BLaER1 treated with 17β-estradiol and CSF1 and Interleukin-3, amounts not matched to agents 10 nM and 100 nM (cell line): ENCODE results near the gene TIMM10B.

Source experiments
- H3K27ac ChIP-seq, 11 experiments: shearing (Covaris generic); formaldehyde crosslinking; 2 replicates each; pipeline ENCODE4 v1.8.1; 2022
- H3K27me3 ChIP-seq, 11 experiments: shearing (Covaris generic); formaldehyde crosslinking; 2 replicates each; pipeline ENCODE4 v1.8.1; 2022
- H3K36me3 ChIP-seq, 11 experiments: shearing (Covaris generic); formaldehyde crosslinking; 2 replicates each; pipeline ENCODE4 v1.8.1; 2022
- H3K4me1 ChIP-seq, 10 experiments: shearing (Covaris generic); formaldehyde crosslinking; 2 replicates each; pipeline ENCODE4 v1.8.1; 2022
- H3K4me2 ChIP-seq, 11 experiments: shearing (Covaris generic); formaldehyde crosslinking; 2 replicates each; pipeline ENCODE4 v1.8.1; 2022
- H3K4me3 ChIP-seq, 10 experiments: shearing (Covaris generic); formaldehyde crosslinking; 2 replicates each; pipeline ENCODE4 v1.8.1; 2022
- H3K9ac ChIP-seq, 11 experiments: shearing (Covaris generic); formaldehyde crosslinking; 2 replicates each; pipeline ENCODE4 v1.8.1; 2022
- H3K9me3 ChIP-seq, 11 experiments: shearing (Covaris generic); formaldehyde crosslinking; replicated peaks in 1 of 11; 2 replicates each; pipeline ENCODE4 v1.8.1; 2022
- H4K20me1 ChIP-seq, 11 experiments: shearing (Covaris generic); formaldehyde crosslinking; 2 replicates each; pipeline ENCODE4 v1.8.1; 2022
- Cebpa-rat ChIP-seq, 11 experiments: shearing (Covaris generic); IDR thresholded peaks; 2 replicates each; pipeline ENCODE4 v1.8.1; 2022

Gene TIMM10B

DNA sequence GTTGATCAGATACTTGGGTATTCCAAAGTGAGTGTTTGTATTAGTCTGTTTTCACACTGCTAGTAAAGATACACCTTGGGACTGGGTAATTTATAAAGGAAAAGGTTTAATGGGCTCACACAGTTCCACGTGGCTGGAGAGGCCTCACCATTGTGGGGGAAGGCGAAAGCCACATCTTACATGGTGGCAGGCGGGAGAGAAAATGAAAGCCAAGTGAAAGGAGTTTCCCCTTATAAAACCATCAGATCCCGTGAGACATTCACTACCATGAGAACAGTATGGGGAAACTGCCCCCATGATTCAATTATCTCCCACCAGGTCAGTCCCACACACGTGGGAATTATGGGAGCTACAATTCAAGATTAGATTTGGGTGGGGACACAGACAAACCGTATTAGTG lies 7.0 kb downstream of the TIMM10B start:
- Histone ChIP-seq H3K4me2 (no peak overlapping the region), H3K4me3 (no peak overlapping the region), H3K27ac (no peak overlapping the region), H3K27me3 (no peaks in the 10 kb centered on the region), H3K9ac (no peak overlapping the region), H3K4me1 (peaks cover 0 to 12% (median 1%) of the 10 kb centered on the region in 10 experiments; a peak in 9 of 20 replicates), H3K9me3 (no peaks in the 10 kb centered on the region), H3K36me3 (peaks cover 81 to 100% (median 92%) of the 10 kb centered on the region in 11 experiments), H4K20me1 (peaks cover 0 to 57% (median 13%) of the 10 kb centered on the region in 11 experiments; a peak in 10 of 22 replicates)
- no peak for TF ChIP-seq Cebpa-rat (IDR thresholded peaks at IDR 0.05)

DNA sequence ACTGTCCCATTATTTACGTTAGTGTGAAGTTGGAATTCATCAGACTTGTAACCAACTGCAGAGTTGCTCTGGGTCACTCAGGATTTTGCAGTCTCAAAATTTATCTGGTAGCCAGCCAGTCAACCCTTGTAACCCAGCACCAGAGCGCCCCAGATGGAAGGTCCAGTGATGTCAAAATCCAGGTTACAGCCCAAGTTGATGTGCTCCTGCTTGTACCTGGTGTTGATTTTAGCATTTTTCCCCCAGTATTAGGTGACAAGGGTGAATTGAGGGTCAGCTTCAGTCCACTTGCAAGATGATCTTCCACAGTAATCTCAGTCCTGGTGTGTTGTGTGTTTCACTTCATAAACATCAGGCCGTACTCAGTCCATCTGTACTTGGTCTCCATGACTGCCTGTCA lies 7.5 kb downstream of the TIMM10B start:
- Histone ChIP-seq H3K36me3 (peaks cover 81 to 100% (median 92%) of the 10 kb centered on the region in 11 experiments), H3K9me3 (no peaks in the 10 kb centered on the region), H3K4me3 (no peak overlapping the region), H3K27ac (no peak overlapping the region), H4K20me1 (peaks cover 0 to 56% (median 14%) of the 10 kb centered on the region in 11 experiments; a peak in 10 of 22 replicates), H3K9ac (no peak overlapping the region), H3K4me2 (no peak overlapping the region), H3K27me3 (no peaks in the 10 kb centered on the region), H3K4me1 (peaks cover 0 to 10% (median 0%) of the 10 kb centered on the region in 10 experiments; a peak in 3 of 20 replicates)
- no peak for TF ChIP-seq Cebpa-rat (IDR thresholded peaks at IDR 0.05)

GRCh38 chr11:6489306-6489705 lies 8.0 kb downstream of the TIMM10B start:
- Histone ChIP-seq H3K27me3 (no peaks in the 10 kb centered on the region), H3K4me1 (peaks cover 0 to 10% (median 0%) of the 10 kb centered on the region in 10 experiments; a peak in 1 of 20 replicates), H3K27ac (no peak overlapping the region), H3K9ac (no peak overlapping the region), H3K9me3 (no peaks in the 10 kb centered on the region), H3K4me3 (no peak overlapping the region), H3K36me3 (peaks cover 81 to 100% (median 92%) of the 10 kb centered on the region in 11 experiments), H4K20me1 (peaks cover 0 to 56% (median 9%) of the 10 kb centered on the region in 11 experiments; a peak in 10 of 22 replicates), H3K4me2 (no peak overlapping the region)
- no peak for TF ChIP-seq Cebpa-rat (IDR thresholded peaks at IDR 0.05)

DNA sequence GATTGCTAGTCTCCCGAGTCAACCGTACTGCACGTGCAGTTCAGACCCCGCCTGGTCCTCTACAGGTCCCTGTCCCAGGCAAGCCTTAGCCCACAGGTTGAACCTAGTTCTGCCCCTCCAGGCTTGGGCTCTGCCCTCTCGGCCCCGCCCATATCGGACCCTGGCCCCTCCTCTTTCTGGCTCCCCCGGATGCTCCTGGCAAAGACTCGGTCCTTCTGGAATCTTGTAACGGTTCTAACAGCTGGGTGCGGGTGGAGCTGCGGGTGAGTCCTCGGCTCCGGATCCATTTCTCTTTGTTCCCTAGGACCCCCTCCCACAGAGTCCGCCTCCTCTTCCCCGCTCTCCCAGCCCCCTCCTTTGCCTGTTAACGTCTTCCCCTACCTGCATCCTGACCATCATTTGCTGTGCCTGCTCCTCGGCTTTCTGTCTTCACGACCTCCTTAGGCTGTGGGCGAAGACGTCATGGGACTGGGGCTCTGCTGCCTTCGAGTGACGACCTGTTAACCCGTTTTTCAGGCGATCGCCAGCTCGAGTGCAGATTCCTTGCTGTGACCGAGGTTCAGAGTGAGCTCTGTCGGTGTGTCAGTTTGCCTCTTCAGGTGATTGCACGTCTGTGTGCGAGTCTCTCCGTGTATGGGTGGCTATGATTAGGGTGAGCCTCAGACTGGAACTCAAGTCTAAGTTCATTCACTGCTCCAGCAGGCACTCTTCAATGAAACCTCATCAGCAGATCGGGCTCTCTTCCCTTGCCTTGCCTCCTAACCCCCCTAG lies 16.0 kb downstream of the TIMM10B start, which contains the start of gene DNHD1:
TSS of gene DNHD1 (plus strand) at position 212 of the 771 bp plus-strand sequence. CDS start 936 bp downstream, outside the sequence.
- TF ChIP-seq Cebpa-rat (IDR thresholded peaks at IDR 0.05), result no peak
- Histone ChIP-seq H3K27me3 (no peaks in the 10 kb centered on the region), H3K36me3 (peaks cover 49 to 88% (median 73%) of the 10 kb centered on the region in 11 experiments)

GRCh38 chr11:6498121-6498520 lies 16.8 kb downstream of the TIMM10B start:
- H3K4me3 ChIP-seq, result no peak overlapping the region
- H3K4me2 ChIP-seq, result no peak overlapping the region
- no peak overlapping the region for H3K9ac ChIP-seq
- H3K9me3 ChIP-seq, result no peaks in the 10 kb centered on the region
- H3K27ac ChIP-seq, result no peak overlapping the region
- TF ChIP-seq Cebpa-rat (IDR thresholded peaks at IDR 0.05), result no peak
- H3K27me3 ChIP-seq, result no peaks in the 10 kb centered on the region
- no peaks in the 10 kb centered on the region for H3K4me1 ChIP-seq
- peaks cover 47 to 88% (median 76%) of the 10 kb centered on the region in 11 experiments for H3K36me3 ChIP-seq
- H4K20me1 ChIP-seq, result peaks cover 0 to 19% (median 0%) of the 10 kb centered on the region in 11 experiments; a peak in 3 of 22 replicates

More for the DNA sequence above, 16.0 kb downstream of the TIMM10B start, which contains the start of gene DNHD1:
- Histone ChIP-seq H3K9ac (no peak within 1 kb of the TSS), H4K20me1 (peaks cover 0 to 19% (median 0%) of the 10 kb centered on the region in 11 experiments; a peak in 3 of 22 replicates), H3K4me3 (no peak within 1 kb of the TSS), H3K27ac (no peak within 1 kb of the TSS), H3K9me3 (no peaks in the 10 kb centered on the region), H3K4me1 (no peaks in the 10 kb centered on the region), H3K4me2 (no peak within 1 kb of the TSS)

- H3K4me2 ChIP-seq, result no peak overlapping the region
- H3K4me1 ChIP-seq, result no peaks in the 10 kb centered on the region
- no peak overlapping the region for H3K4me3 ChIP-seq
- H3K27ac ChIP-seq, result no peak overlapping the region
- H3K27me3 ChIP-seq, result no peaks in the 10 kb centered on the region
- no peak for TF ChIP-seq Cebpa-rat (IDR thresholded peaks at IDR 0.05)
- no peak overlapping the region for H3K9ac ChIP-seq
- H4K20me1 ChIP-seq, result peaks cover 0 to 19% (median 0%) of the 10 kb centered on the region in 11 experiments; a peak in 3 of 22 replicates
- H3K36me3 ChIP-seq, result peaks cover 47 to 88% (median 72%) of the 10 kb centered on the region in 11 experiments
- no peaks in the 10 kb centered on the region for H3K9me3 ChIP-seq
Observed at GRCh38 chr11:6498544-6498943, 17.2 kb downstream of the TIMM10B start.

GRCh38 chr11:6502382-6502781 lies 21.1 kb downstream of the TIMM10B start:
- no peak for TF ChIP-seq Cebpa-rat (IDR thresholded peaks at IDR 0.05)
- Histone ChIP-seq H4K20me1 (peaks cover 0 to 11% (median 0%) of the 10 kb centered on the region in 11 experiments; a peak in 2 of 22 replicates), H3K9ac (no peak overlapping the region), H3K4me3 (no peak overlapping the region), H3K27ac (no peak overlapping the region), H3K27me3 (no peaks in the 10 kb centered on the region), H3K4me2 (no peak overlapping the region), H3K4me1 (0 out of 20 replicates have a peak, but pooled peaks cover 0 to 4% (median 0%) of the 10 kb centered on the region in 10 experiments), H3K9me3 (no peaks in the 10 kb centered on the region), H3K36me3 (peaks cover 32 to 77% (median 61%) of the 10 kb centered on the region in 11 experiments; a peak in 21 of 22 replicates)

GRCh38 chr11:6504166-6504565 lies 22.9 kb downstream of the TIMM10B start:
- peaks cover 16 to 66% (median 47%) of the 10 kb centered on the region in 11 experiments; a peak in 21 of 22 replicates for H3K36me3 ChIP-seq
- H3K4me3 ChIP-seq, result no peak overlapping the region
- TF ChIP-seq Cebpa-rat (IDR thresholded peaks at IDR 0.05), result no peak
- H3K9ac ChIP-seq, result no peak overlapping the region
- H3K27me3 ChIP-seq, result no peaks in the 10 kb centered on the region
- H3K27ac ChIP-seq, result no peak overlapping the region
- 0 out of 20 replicates have a peak, but pooled peaks cover 0 to 4% (median 0%) of the 10 kb centered on the region in 10 experiments for H3K4me1 ChIP-seq
- no peaks in the 10 kb centered on the region for H3K9me3 ChIP-seq
- no peaks in the 10 kb centered on the region for H4K20me1 ChIP-seq
- no peak overlapping the region for H3K4me2 ChIP-seq

DNA sequence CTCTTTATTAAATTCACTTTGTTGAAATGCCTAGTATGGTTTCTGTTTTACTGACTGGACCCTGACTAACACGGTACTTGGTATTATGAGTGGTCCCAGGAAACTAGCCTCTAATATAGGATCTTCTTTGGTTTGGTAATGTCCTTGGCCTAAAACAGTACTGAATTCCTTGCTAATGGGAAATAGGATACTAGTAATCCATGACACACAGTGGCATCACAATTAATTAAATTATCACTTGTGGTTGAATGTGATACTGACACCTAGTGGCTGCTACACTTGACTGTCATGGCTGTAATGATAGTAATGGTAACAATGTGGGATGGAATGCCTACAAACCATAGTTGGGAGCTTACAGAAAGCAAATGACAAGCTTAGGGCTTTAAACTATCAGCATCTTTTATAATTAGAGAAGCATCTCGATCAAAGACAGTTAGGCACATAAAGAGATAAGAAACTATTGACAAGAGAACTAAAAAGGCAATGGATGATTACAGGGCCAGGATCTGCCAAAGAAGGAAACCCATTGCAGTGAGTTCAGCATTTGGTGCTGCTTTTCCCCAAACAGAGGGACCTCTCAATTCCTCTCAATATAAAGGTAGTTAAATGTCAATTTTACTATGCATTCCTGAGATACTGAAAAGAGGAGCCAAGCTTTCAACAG lies 24.4 kb downstream of the TIMM10B start:
- Histone ChIP-seq H3K27me3 (no peaks in the 10 kb centered on the region), H3K4me1 (0 out of 20 replicates have a peak, but pooled peaks cover 0 to 4% (median 0%) of the 10 kb centered on the region in 10 experiments), H4K20me1 (no peaks in the 10 kb centered on the region), H3K9ac (no peak overlapping the region), H3K27ac (no peak overlapping the region), H3K4me3 (no peak overlapping the region), H3K9me3 (no peaks in the 10 kb centered on the region), H3K4me2 (no peak overlapping the region), H3K36me3 (peaks cover 16 to 69% (median 42%) of the 10 kb centered on the region in 11 experiments)
- no peak for TF ChIP-seq Cebpa-rat (IDR thresholded peaks at IDR 0.05)
